GM06990 (cell line): ENCODE measurements around the gene BOD1L1.

Experiments
- DNase-seq: peaks from one replicate; pipeline ENCODE4 v3.0.0-alpha.2; 2011; ENCODE audit not compliant: insufficient read length; ENCODE audit errors: extremely low read depth
- H3K27me3 ChIP-seq: replicated peaks from 2 replicates; pipeline ENCODE4 v1.6.0; 2011; ENCODE audit warnings: low read length; ENCODE audit not compliant: control insufficient read depth, insufficient read depth
- H3K36me3 ChIP-seq: 2 replicates; pipeline ENCODE4 v1.5.1; 2011; ENCODE audit warnings: low read length; ENCODE audit not compliant: control insufficient read depth, insufficient read depth
- H3K4me3 ChIP-seq: replicated peaks from 2 replicates; pipeline ENCODE4 v1.5.1; 2011; ENCODE audit warnings: low read depth, mild to moderate bottlenecking, control low read depth, low read length
- TF ChIP-seq, protein P1 (sequence below): IDR thresholded peaks from 2 replicates; pipeline ENCODE4 v1.5.1; 2011; ENCODE audit warnings: low read length, control low read depth, mild to moderate bottlenecking, inconsistent platforms; ENCODE audit not compliant: insufficient read depth, poor library complexity, severe bottlenecking

BOD1L1 gene

DNA sequence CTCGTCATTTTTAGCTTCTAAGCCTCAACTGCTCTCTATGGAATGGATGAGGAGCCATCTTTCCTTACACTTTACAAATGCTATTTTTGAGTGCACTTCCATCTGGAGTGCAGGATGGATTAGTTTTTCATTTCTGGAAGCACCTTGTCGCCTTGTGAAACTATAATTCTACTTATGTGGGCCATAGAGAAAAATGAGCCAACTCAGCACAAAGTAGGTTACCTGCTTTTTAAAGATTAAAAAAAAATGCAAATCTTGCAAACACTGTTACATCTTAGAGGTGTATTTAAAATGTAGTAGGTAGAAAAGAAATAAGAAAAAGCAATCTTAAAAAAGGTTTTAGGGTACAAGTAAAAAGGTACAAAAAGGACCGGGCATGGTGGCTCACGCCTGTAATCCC is 10.9 kb downstream of the BOD1L1 start:
- no peak overlapping the region for H3K4me3 ChIP-seq
- peaks cover 8% of the 10 kb centered on the region for H3K36me3 ChIP-seq
- no peak for DNase-seq
- no peaks in the 10 kb centered on the region for H3K27me3 ChIP-seq
- TF ChIP-seq, protein P1, sequence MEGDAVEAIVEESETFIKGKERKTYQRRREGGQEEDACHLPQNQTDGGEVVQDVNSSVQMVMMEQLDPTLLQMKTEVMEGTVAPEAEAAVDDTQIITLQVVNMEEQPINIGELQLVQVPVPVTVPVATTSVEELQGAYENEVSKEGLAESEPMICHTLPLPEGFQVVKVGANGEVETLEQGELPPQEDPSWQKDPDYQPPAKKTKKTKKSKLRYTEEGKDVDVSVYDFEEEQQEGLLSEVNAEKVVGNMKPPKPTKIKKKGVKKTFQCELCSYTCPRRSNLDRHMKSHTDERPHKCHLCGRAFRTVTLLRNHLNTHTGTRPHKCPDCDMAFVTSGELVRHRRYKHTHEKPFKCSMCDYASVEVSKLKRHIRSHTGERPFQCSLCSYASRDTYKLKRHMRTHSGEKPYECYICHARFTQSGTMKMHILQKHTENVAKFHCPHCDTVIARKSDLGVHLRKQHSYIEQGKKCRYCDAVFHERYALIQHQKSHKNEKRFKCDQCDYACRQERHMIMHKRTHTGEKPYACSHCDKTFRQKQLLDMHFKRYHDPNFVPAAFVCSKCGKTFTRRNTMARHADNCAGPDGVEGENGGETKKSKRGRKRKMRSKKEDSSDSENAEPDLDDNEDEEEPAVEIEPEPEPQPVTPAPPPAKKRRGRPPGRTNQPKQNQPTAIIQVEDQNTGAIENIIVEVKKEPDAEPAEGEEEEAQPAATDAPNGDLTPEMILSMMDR, result no peak

DNA sequence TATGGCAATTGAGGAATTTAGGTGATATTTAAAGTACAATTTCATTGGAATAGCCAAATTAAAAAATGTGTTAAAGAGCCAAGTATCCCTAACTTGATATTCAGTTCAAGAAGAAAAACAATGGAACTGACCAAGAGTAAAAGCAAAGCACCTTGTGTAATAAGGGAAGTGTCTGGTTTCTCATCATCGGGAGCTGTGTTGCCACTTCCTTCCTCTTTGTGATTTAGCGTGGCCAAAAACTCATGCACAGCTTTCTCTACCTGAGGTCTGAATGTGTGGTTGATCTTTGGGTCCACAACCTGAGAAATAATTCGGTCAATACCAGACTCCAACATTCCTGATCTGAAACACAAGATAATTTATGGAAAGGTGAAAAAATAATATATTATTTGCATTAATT is 12.4 kb downstream of the BOD1L1 start:
- no peak overlapping the region for H3K4me3 ChIP-seq
- TF ChIP-seq, protein P1, result no peak
- no peaks in the 10 kb centered on the region for H3K27me3 ChIP-seq
- peaks cover 8% of the 10 kb centered on the region for H3K36me3 ChIP-seq
- no peak for DNase-seq

DNA sequence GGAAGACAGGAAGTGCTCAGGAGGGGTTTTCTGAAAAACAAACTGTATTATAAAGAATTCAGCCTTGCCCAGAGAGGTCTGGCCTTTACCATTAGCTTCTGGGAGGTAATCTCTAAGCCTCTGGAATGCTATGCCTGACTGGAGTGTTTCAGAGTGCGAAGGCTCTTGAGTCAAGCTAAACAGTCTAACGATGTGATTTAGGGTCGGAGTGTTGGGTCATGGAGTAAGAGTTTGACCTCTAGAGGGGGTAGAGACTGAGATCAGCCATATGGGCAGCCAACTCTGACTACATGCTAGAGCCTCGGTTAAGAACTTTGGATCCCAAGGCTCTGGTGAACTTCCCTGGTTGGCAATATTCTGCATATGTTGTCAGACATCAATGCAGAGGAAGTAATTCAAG is 15.0 kb downstream of the BOD1L1 start:
- Histone ChIP-seq H3K4me3 (no peak overlapping the region), H3K27me3 (no peaks in the 10 kb centered on the region), H3K36me3 (peaks cover 6% of the 10 kb centered on the region)
- TF ChIP-seq, protein P1, result no peak
- no peak for DNase-seq

DNA sequence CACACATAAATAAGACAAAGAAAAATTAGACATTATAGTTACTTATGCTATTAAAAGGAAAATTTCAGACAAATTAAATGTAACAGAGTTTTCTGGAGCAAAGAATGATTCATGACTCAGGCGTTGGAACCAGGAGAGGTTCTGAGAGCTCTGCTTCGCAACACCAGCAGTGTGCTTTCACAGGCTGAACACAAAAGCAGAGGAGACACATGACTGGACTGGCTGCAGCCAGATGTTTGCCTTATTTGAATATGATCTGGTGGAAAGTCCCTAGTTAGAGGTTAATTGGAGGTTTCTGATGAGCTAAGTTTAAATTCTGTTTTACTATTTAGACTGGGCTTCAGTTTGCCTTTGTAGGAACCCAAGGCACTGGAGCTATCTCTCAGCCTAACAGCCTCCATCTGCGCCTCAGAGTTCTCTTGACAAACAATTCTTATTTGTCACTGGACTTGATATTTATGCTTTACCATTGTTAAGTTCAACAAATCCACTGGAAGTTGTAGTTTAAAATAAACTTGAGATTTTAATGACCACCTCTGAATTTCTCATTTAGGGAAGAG is 16.2 kb downstream of the BOD1L1 start:
- TF ChIP-seq, protein P1, result no peak
- peak; percentile 54 for DNase-seq
- no peak overlapping the region for H3K4me3 ChIP-seq
- peaks cover 6% of the 10 kb centered on the region for H3K36me3 ChIP-seq
- H3K27me3 ChIP-seq, result no peaks in the 10 kb centered on the region

DNA sequence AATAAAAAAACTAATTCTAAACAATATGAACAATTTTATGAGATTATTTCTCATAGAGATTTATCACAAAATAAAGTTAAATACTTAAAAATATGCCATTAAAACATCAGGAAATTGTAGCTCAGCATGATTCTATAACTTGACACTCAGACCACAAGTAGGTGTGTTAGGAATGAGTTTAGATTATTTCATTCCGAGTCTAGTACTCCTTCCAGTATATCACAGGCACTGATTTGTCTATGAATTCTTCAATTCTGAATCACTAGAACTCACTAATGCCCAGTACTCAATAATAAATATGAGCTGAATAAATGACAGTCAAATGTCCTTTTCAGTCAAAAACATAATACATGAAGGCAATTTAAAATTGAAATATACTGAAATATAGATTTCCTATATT is 22.2 kb downstream of the BOD1L1 start:
- TF ChIP-seq, protein P1, result no peak
- no peak for DNase-seq
- no peaks in the 10 kb centered on the region; the same call in none of the 2 replicates for H3K36me3 ChIP-seq

DNA sequence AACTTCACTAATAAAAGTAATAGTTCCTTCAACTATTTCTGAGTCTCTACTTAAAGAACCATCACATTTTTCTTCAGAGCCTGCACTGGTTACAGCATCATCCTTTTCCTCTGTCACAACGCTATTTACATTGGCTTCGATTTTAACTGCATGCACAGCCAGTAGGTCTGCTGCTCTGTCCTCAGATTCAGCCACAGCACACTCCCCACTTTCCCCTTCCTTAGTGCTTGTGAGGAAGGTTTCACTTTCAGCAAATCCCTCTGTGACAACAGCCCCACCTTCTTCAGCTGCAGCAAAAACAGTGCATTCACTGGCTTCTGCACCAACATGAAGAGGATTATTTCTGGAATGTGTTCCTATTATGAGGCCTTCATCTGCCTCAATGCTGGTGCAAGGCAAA is 25.7 kb downstream of the BOD1L1 start:
- DNase-seq, result no peak
- Histone ChIP-seq H3K27me3 (no peaks in the 10 kb centered on the region), H3K36me3 (peaks cover 7% of the 10 kb centered on the region), H3K4me3 (no peak overlapping the region)
- TF ChIP-seq, protein P1, result no peak

More for the DNA sequence above, 22.2 kb downstream of the BOD1L1 start:
- H3K4me3 ChIP-seq, result no peak overlapping the region
- H3K27me3 ChIP-seq, result no peaks in the 10 kb centered on the region
